ENCODE results near the gene AMER2. TPM values are rescaled to one million over a fixed set of nuclear protein-coding genes. Genes with fewer than 3 reads are reported as not detected.

The AMER2 gene
- total RNA-seq, 1 donor from 2014 or later = 0.60 TPM

GRCh38 chr13:25136880-25137787 is 35.0 kb downstream of the AMER2 start:
- Mint-ChIP-seq H3K9me3 (peaks cover 9% of the 10 kb centered on the region), H3K4me1 (peaks cover 14% of the 10 kb centered on the region), H3K27ac (no peak overlapping the region), H3K36me3 (no peaks in the 10 kb centered on the region), H3K4me3 (no peak overlapping the region), H3K27me3 (ENCODE audit: low read depth) (peaks cover 2% of the 10 kb centered on the region)
- TF ChIP-seq CTCF (IDR thresholded peaks at IDR 0.05; ENCODE audit: unreplicated experiment) = no peak
- DNase-seq (ENCODE audit: low spot score in 2 of 2, unreplicated experiment in 2 of 2) = no peak

- Mint-ChIP-seq H3K4me1 (peaks cover 14% of the 10 kb centered on the region), H3K4me3 (no peak overlapping the region), H3K27ac (no peak overlapping the region), H3K36me3 (no peaks in the 10 kb centered on the region), H3K27me3 (ENCODE audit: low read depth) (peaks cover 2% of the 10 kb centered on the region), H3K9me3 (peaks cover 9% of the 10 kb centered on the region)
- no peak for TF ChIP-seq CTCF (IDR thresholded peaks at IDR 0.05; ENCODE audit: unreplicated experiment)
- DNase-seq (ENCODE audit: low spot score in 2 of 2, unreplicated experiment in 2 of 2) = no peak
Measured at GRCh38 chr13:25135896-25136295, 36.2 kb downstream of the AMER2 start.

- H3K27ac Mint-ChIP-seq = no peak overlapping the region
- no peak overlapping the region for H3K4me3 Mint-ChIP-seq
- H3K4me1 Mint-ChIP-seq = peaks cover 13% of the 10 kb centered on the region
- H3K27me3 Mint-ChIP-seq (ENCODE audit: low read depth) = peaks cover 2% of the 10 kb centered on the region
- TF ChIP-seq CTCF (IDR thresholded peaks at IDR 0.05; ENCODE audit: unreplicated experiment) = no peak
- no peaks in the 10 kb centered on the region for H3K36me3 Mint-ChIP-seq
- peaks cover 9% of the 10 kb centered on the region for H3K9me3 Mint-ChIP-seq
- no peak for DNase-seq (ENCODE audit: low spot score in 2 of 2, unreplicated experiment in 2 of 2)
Measured at GRCh38 chr13:25132751-25133390, 39.2 kb downstream of the AMER2 start.

GRCh38 chr13:25131881-25132420 is 40.1 kb downstream of the AMER2 start:
- Mint-ChIP-seq H3K4me1 (peaks cover 4% of the 10 kb centered on the region), H3K27ac (no peak overlapping the region), H3K9me3 (peaks cover 13% of the 10 kb centered on the region), H3K36me3 (no peaks in the 10 kb centered on the region), H3K4me3 (no peak overlapping the region), H3K27me3 (ENCODE audit: low read depth) (peaks cover 2% of the 10 kb centered on the region)
- TF ChIP-seq CTCF (IDR thresholded peaks at IDR 0.05; ENCODE audit: unreplicated experiment) = no peak
- DNase-seq (ENCODE audit: low spot score in 2 of 2, unreplicated experiment in 2 of 2) = no peak

GRCh38 chr13:25130944-25131343 is 41.1 kb downstream of the AMER2 start:
- no peak for TF ChIP-seq CTCF (IDR thresholded peaks at IDR 0.05; ENCODE audit: unreplicated experiment)
- no peak overlapping the region for H3K4me3 Mint-ChIP-seq
- DNase-seq (ENCODE audit: low spot score in 2 of 2, unreplicated experiment in 2 of 2) = no peak
- H3K36me3 Mint-ChIP-seq = no peaks in the 10 kb centered on the region
- H3K4me1 Mint-ChIP-seq = no peaks in the 10 kb centered on the region
- peaks cover 21% of the 10 kb centered on the region for H3K9me3 Mint-ChIP-seq
- no peak overlapping the region for H3K27ac Mint-ChIP-seq
- peaks cover 2% of the 10 kb centered on the region for H3K27me3 Mint-ChIP-seq (ENCODE audit: low read depth)
